ENCODE results near the gene EXD3. TPM values are rescaled to one million over a fixed set of nuclear protein-coding genes. Genes with fewer than 3 reads are reported as not detected.

EXD3 gene
- polyA plus RNA-seq, 2 of the 4 experiments (the other 2 are of a cell fraction): 3.4 to 4.5 TPM

DNA sequence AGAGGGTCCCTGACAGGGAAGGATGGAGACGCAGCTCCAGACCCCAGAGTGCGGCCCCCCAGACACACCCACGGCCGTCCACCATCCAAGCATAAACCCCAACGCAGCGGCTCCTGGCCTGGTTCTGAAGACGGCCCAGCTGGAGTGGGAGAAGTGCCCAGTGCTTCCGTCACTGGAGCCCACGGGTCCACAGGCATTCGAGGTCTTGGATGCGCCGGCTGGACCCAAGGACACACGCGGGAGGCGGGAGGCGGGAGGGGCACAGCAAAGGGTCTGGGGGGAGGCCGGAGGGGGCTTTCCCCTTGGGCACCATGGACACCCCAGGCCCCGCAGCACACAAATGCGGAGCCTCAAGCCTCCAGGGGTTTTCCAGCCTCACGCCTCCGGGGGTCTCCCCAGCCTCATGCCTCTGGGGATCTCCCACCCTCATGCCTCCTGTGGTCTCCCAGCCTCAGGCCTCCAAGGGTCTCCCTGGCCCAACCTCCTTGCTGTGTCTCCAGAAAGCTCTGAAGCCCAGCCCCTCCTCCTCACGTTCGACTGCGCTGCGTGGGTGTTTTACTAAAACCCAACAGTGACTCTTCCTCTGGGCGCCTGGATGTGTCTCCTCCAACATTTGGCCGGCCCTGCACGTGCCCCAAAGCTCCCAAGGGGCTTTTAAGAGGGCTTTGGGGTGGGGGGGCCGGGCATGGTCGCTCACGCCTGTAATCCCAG, 15.2 kb downstream of the EXD3 start:
- POLR2A ChIA-PET: interaction anchor here (2.4 kb wide), 1 partner anchor 106 kb away, joined by 13 read pairs; the partner anchor contains the start of gene NRARP
- DNase-seq (ENCODE audit: low read depth in 1 of 2, low spot score in 1 of 2) (no peak), ATAC-seq (no peak), FAIRE-seq (no peak)
- H3K4me3 ChIP-seq: peak overlapping the region; percentile 35
- H3K9me3 ChIP-seq: no peaks in the 10 kb centered on the region
- peak overlapping the region; percentile 58 to 82; a peak in 4 of 6 replicates for H3K27ac ChIP-seq
- WGBS (ENCODE audit: missing lambda C conversion rate): 88% methylated on average over 16 of the region's 31 CpGs
- TF ChIP-seq RARB (CRISPR knock-in tag; IDR thresholded peaks at IDR 0.05) (no peak), CBX8 (IDR thresholded peaks at IDR 0.05) (no peak), ESRRA (IDR thresholded peaks at IDR 0.05; ENCODE audit: borderline replicate concordance, low read length) (no peak), KDM5A (IDR thresholded peaks at IDR 0.05) (no peak), ZFP36 (IDR thresholded peaks at IDR 0.05; ENCODE audit: borderline replicate concordance, partially characterized antibody) (no peak), CHD2 (IDR thresholded peaks at IDR 0.05; ENCODE audit: low read length, partially characterized antibody) (no peak), FOXS1 (CRISPR knock-in tag; IDR thresholded peaks at IDR 0.05) (no peak), TFCP2L1 (CRISPR knock-in tag; IDR thresholded peaks at IDR 0.05) (no peak), POLR2A (IDR thresholded peaks at IDR 0.05; ENCODE audit: low read length) (no peak), HDAC2 (IDR thresholded peaks at IDR 0.05) (no peak)
- TF ChIP-seq, protein P1, sequence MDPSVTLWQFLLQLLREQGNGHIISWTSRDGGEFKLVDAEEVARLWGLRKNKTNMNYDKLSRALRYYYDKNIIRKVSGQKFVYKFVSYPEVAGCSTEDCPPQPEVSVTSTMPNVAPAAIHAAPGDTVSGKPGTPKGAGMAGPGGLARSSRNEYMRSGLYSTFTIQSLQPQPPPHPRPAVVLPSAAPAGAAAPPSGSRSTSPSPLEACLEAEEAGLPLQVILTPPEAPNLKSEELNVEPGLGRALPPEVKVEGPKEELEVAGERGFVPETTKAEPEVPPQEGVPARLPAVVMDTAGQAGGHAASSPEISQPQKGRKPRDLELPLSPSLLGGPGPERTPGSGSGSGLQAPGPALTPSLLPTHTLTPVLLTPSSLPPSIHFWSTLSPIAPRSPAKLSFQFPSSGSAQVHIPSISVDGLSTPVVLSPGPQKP (IDR thresholded peaks at IDR 0.05; ENCODE audit: low read depth, low read length): no peak
- TF ChIP-seq, protein P2, sequence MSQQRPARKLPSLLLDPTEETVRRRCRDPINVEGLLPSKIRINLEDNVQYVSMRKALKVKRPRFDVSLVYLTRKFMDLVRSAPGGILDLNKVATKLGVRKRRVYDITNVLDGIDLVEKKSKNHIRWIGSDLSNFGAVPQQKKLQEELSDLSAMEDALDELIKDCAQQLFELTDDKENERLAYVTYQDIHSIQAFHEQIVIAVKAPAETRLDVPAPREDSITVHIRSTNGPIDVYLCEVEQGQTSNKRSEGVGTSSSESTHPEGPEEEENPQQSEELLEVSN (IDR thresholded peaks at IDR 0.05; ENCODE audit: borderline replicate concordance, low read depth): no peak
- TF ChIP-seq, protein P3, sequence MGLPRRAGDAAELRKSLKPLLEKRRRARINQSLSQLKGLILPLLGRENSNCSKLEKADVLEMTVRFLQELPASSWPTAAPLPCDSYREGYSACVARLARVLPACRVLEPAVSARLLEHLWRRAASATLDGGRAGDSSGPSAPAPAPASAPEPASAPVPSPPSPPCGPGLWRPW (IDR thresholded peaks at IDR 0.05): no peak
- H3K4me2 ChIP-seq: peak overlapping the region; percentile 89
- CTCF ChIA-PET: interaction anchor here (0.9 to 4.4 kb wide), 11 partner anchors 9 to 131 kb away, joined by 3 to 51 read pairs (median 5); partner anchors contain the start of genes EXD3, NOXA1 and NRARP
- peaks cover 38% of the 10 kb centered on the region for H3K4me1 ChIP-seq

DNA sequence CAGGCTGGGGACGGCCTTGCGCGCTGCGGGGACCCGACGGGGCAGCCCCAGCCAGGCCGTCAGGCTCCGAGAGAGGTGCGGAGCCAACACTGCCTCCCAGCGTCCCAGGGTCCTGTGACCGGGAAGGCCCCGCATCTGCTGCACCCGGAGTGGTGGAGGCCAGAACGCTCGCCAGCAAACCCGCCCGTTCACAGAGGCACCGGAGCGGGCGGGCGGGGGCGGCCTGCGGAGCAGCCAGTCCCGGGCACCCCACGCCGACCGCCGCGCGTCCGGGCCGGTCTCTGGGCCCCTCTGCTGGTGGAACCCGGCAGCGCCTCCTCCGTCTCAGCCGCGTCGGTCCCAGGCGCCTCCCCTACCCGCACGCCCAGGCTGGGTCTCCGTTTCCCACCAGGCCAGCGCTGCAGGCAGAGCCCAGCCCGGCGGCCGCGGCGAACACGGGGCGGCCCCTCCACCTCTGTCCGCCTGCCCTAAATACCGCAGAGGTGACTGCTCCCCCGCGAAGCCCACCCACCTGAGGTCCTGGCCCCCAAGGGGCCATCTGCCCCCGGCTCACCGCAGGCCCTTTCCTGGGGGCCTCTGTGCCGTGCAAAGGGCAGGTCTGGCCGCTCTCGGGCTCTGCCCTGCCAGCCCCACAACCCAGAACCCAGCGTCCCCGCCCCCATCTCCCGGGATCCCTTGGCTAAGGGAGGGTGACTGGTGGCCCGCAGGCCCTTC, 15.9 kb downstream of the EXD3 start:
- peak overlapping the region; percentile 89 for H3K4me2 ChIP-seq
- peak; percentile 60 to 64 for DNase-seq (ENCODE audit: low read depth in 1 of 2, low spot score in 1 of 2)
- 31% methylated on average over 5 of the region's 63 CpGs for WGBS (ENCODE audit: missing lambda C conversion rate)
- TF ChIP-seq KDM1A (IDR thresholded peaks at IDR 0.05; ENCODE audit: low read depth): no peak
- no peak for TF ChIP-seq MAZ (IDR thresholded peaks at IDR 0.05; ENCODE audit: borderline replicate concordance, low read depth, low read length)
- 0 out of 2 replicates have a peak, but pooled peaks have one; percentile 25 for TF ChIP-seq HOXB5 (CRISPR knock-in tag; IDR thresholded peaks at IDR 0.05)
- TF ChIP-seq POLR2AphosphoS2 (conservative IDR thresholded peaks at IDR 0.05; ENCODE audit: low read length): no peak
- no peak for TF ChIP-seq HDAC2 (IDR thresholded peaks at IDR 0.05)
- TF ChIP-seq HEYL (CRISPR knock-in tag; IDR thresholded peaks at IDR 0.05): no peak
- no peak for TF ChIP-seq CEBPB (IDR thresholded peaks at IDR 0.05)
- no peak for TF ChIP-seq CBX8 (IDR thresholded peaks at IDR 0.05)
- no peak for TF ChIP-seq TFCP2L1 (CRISPR knock-in tag; IDR thresholded peaks at IDR 0.05)
- TF ChIP-seq ZC3H11A (IDR thresholded peaks at IDR 0.05): no peak
- TF ChIP-seq SREBF2 (IDR thresholded peaks at IDR 0.05): no peak
- TF ChIP-seq MYC (IDR thresholded peaks at IDR 0.05; ENCODE audit: borderline replicate concordance, low read length): no peak; the same call in 1 of the 2 replicates
- TF ChIP-seq, protein P4, sequence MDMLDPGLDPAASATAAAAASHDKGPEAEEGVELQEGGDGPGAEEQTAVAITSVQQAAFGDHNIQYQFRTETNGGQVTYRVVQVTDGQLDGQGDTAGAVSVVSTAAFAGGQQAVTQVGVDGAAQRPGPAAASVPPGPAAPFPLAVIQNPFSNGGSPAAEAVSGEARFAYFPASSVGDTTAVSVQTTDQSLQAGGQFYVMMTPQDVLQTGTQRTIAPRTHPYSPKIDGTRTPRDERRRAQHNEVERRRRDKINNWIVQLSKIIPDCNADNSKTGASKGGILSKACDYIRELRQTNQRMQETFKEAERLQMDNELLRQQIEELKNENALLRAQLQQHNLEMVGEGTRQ (IDR thresholded peaks at IDR 0.05): no peak
- no peak for TF ChIP-seq JUN (IDR thresholded peaks at IDR 0.05)
- TF ChIP-seq, protein P1 (IDR thresholded peaks at IDR 0.05; ENCODE audit: low read depth, low read length): no peak
- no peak for TF ChIP-seq FOSB (CRISPR knock-in tag; IDR thresholded peaks at IDR 0.05)
- no peak for TF ChIP-seq GATA3 (IDR thresholded peaks at IDR 0.05; ENCODE audit: borderline replicate concordance)
- TF ChIP-seq CHD4 (IDR thresholded peaks at IDR 0.05; ENCODE audit: borderline replicate concordance): no peak
- TF ChIP-seq SMC3 (IDR thresholded peaks at IDR 0.05): peak; percentile 79
- TF ChIP-seq, protein P5, sequence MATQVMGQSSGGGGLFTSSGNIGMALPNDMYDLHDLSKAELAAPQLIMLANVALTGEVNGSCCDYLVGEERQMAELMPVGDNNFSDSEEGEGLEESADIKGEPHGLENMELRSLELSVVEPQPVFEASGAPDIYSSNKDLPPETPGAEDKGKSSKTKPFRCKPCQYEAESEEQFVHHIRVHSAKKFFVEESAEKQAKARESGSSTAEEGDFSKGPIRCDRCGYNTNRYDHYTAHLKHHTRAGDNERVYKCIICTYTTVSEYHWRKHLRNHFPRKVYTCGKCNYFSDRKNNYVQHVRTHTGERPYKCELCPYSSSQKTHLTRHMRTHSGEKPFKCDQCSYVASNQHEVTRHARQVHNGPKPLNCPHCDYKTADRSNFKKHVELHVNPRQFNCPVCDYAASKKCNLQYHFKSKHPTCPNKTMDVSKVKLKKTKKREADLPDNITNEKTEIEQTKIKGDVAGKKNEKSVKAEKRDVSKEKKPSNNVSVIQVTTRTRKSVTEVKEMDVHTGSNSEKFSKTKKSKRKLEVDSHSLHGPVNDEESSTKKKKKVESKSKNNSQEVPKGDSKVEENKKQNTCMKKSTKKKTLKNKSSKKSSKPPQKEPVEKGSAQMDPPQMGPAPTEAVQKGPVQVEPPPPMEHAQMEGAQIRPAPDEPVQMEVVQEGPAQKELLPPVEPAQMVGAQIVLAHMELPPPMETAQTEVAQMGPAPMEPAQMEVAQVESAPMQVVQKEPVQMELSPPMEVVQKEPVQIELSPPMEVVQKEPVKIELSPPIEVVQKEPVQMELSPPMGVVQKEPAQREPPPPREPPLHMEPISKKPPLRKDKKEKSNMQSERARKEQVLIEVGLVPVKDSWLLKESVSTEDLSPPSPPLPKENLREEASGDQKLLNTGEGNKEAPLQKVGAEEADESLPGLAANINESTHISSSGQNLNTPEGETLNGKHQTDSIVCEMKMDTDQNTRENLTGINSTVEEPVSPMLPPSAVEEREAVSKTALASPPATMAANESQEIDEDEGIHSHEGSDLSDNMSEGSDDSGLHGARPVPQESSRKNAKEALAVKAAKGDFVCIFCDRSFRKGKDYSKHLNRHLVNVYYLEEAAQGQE (IDR thresholded peaks at IDR 0.05): no peak

More for the DNA sequence above, 15.9 kb downstream of the EXD3 start:
- peak overlapping the region; percentile 35 for H3K4me3 ChIP-seq
- ATAC-seq: peak; percentile 77 to 90
- POLR2A ChIA-PET: no interaction called here
- CTCF ChIA-PET: interaction anchor here (1.0 to 4.4 kb wide), 9 partner anchors 9 to 130 kb away, joined by 3 to 51 read pairs (median 5); partner anchors contain the start of gene NRARP
- FAIRE-seq: no peak
- H3K27ac ChIP-seq: peak overlapping the region; percentile 58 to 82; a peak in 5 of 6 replicates
- peaks cover 31% of the 10 kb centered on the region for H3K4me1 ChIP-seq
- no peaks in the 10 kb centered on the region for H3K9me3 ChIP-seq
